Ovary (tissue), 9 donors: ENCODE data around the gene KLLN. TPM values are rescaled to one million over a fixed set of nuclear protein-coding genes. Genes with fewer than 3 reads are reported as not detected.

Experiments used
- DNase-seq, 5 donors: peaks; one replicate each; pipeline ENCODE4 v3.0.0-alpha.2; 2019 to 2020
- H3K27ac ChIP-seq, 2 donors: fragments of 200-600 bp; one replicate each; pipeline versions ENCODE4 v1.5.1 to v1.8.0; 2019 to 2022
- H3K27me3 ChIP-seq: fragments of 200-600 bp; one replicate; pipeline ENCODE4 v1.8.0; 2022
- H3K36me3 ChIP-seq: fragments of 200-600 bp; sonication (generic); one replicate; pipeline ENCODE4 v1.5.1; 2019
- H3K4me1 ChIP-seq: one replicate; pipeline ENCODE4 v1.8.1; 2013; ENCODE audit warnings: mild to moderate bottlenecking, moderate library complexity; ENCODE audit not compliant: insufficient read depth
- H3K4me3 ChIP-seq: fragments of 200-600 bp; sonication (generic); one replicate; pipeline ENCODE4 v1.5.1; 2017
- H3K9me3 ChIP-seq, 2 donors: fragments of 200-600 bp in 1 of 2; sonication (generic) in 1 of 2; one replicate each; pipeline versions ENCODE4 v1.5.1 to v1.8.1; 2013 to 2019; ENCODE audit warnings: mild to moderate bottlenecking in 1 of 2, moderate library complexity in 1 of 2
- EP300 ChIP-seq: sonication (generic); formaldehyde crosslinking; IDR thresholded peaks from one replicate; pipeline ENCODE4 v1.6.1; 2017; ENCODE audit warnings: antibody characterized with exemption
- POLR2A ChIP-seq: fragments of 450-650 bp; IDR thresholded peaks from one replicate; pipeline ENCODE4 v1.6.1; 2017; ENCODE audit warnings: antibody characterized with exemption, mild to moderate bottlenecking, moderate library complexity
- WGBS, 3 donors: extraction: QIAGEN DNeasy Blood & Tissue Kit in 1 of 3; methylation state at CpG; one replicate each; pipeline versions ENCODE4 v1.1.5 to v1.1.7; 2013 to 2017; 5-methylcytosine and 5-hydroxymethylcytosine counted together
- intact Hi-C, 4 donors: fragments of 100-400 bp; cut with DNase I; formaldehyde crosslinking; loops; one replicate each; pipeline versions ENCODE4 v1.11.0 to v1.15.1; 2022 to 2023
- polyA plus RNA-seq, 2 donors: library from polyadenylated mRNA; stranded (reverse); fragments of 200-250 nt in 1 of 2; fragments of 350-450 nt in 1 of 2; fragmentation: Illumina TruSeq in 1 of 2; extraction: RNeasy Lipid Tissue Mini Kit (QIAGEN cat#74804) in 1 of 2; gene quantifications; one replicate each; pipeline ENCODE4 v1.2.3, GENCODE V29; 2013 to 2014
- total RNA-seq, 7 donors: library from RNA; depleted of rRNA in 2 of 7; stranded (reverse); fragments of >200 nt in 2 of 7; fragmentation: NEBNext Ultra II Directional in 3 of 7; extraction: Animal tissue kit (Norgen Biotek cat#: 25700) in 3 of 7; gene quantifications; one replicate each; pipeline versions ENCODE4 v1.1.0 to v1.2.4, GENCODE V29; 2016 to 2023
- TF ChIP-seq, protein P1 (sequence below), 3 donors: fragments of 450-650 bp in 2 of 3; fragments of 200-600 bp in 1 of 3; IDR thresholded peaks; one replicate each; pipeline versions ENCODE4 v1.5.1 to v1.8.0; 2016 to 2022; ENCODE audit warnings: antibody characterized with exemption in 3 of 3, mild to moderate bottlenecking in 1 of 3
- donor health status: DM: no; HTN: no; CAD: no; lungs with moderate emphysema.
- donor health status: DM: no; HTN: no; CAD: no.
- donor health status: Bipolar disorder and iron deficiency.
- donor health status: DM: yes; HTN: yes; CAD: no.
- donor health status: DM: no; HTN: no; CAD: no.
- donor health status: DM: yes; HTN: yes; CAD: no.

The KLLN gene
- total and polyA plus RNA-seq, 9 donors = 0.22 to 2.0 (median 0.60) TPM

DNA sequence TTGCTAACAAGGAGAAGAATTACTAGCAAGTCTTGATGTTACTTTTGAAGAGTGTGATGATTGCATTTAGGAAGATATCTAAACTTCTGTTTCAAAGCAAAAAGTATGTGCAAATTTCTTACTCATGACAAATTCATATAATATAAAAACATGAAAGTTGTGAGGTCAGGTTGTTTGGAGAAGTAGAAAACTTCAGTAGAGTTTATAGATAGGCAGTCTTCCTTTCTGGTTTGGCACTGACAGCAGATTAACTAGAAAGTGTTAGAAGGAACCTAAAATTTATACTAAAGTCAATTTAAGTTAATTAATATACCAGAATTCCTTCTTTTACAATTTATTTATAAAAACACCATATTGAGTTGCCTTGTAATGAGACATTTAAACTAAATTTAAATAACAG is 17.0 kb upstream of the KLLN start:
- Histone ChIP-seq H3K4me3 (no peak overlapping the region), H3K27ac (no peak overlapping the region), H3K27me3 (no peaks in the 10 kb centered on the region), H3K36me3 (no peaks in the 10 kb centered on the region), H3K9me3 (no peaks in the 10 kb centered on the region), H3K4me1 (peaks cover 2% of the 10 kb centered on the region)
- DNase-seq = no peak
- intact Hi-C loops = no loop called here
- TF ChIP-seq EP300 = no peak
- TF ChIP-seq, protein P1, sequence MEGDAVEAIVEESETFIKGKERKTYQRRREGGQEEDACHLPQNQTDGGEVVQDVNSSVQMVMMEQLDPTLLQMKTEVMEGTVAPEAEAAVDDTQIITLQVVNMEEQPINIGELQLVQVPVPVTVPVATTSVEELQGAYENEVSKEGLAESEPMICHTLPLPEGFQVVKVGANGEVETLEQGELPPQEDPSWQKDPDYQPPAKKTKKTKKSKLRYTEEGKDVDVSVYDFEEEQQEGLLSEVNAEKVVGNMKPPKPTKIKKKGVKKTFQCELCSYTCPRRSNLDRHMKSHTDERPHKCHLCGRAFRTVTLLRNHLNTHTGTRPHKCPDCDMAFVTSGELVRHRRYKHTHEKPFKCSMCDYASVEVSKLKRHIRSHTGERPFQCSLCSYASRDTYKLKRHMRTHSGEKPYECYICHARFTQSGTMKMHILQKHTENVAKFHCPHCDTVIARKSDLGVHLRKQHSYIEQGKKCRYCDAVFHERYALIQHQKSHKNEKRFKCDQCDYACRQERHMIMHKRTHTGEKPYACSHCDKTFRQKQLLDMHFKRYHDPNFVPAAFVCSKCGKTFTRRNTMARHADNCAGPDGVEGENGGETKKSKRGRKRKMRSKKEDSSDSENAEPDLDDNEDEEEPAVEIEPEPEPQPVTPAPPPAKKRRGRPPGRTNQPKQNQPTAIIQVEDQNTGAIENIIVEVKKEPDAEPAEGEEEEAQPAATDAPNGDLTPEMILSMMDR (IDR thresholded peaks at IDR 0.05) = no peak
- TF ChIP-seq POLR2A = no peak

DNA sequence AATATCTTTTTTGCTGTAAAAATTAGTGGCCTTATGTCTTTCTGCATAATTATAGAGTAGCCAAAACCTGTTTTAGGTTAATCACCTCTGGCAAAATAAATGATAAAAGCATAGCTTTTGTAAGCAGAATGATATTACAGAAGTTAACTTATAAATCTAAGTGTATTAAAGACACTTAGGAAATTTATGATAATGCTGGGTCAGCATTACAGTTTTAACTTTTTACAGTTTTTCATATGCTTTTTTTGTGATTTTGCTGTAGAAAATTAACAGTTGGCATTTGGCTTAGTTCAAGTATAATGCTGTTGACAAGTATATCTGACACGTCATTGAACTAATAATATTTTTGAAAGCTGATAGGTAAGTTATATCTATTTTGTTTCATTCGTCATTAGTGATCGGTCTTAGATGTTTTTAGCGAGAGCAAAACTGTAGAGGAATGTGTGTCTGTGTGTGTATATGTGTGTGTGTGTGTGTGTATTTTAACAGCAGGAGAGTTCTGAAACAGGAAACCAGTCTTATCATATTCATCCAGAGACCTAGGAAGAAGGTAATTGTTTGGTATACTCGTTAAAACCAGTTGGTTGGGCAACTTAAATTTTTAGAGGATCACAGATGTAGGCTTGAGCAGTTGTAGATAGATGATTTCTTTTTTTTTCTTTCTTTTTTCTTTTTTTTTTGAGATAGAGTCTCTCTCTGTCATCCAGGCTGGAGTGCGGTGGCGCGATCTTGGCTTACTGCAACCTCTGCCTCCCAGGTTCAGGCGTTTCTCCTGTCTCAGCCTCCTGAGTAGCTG is 15.5 kb upstream of the KLLN start:
- Histone ChIP-seq H3K4me3 (no peak overlapping the region), H3K27me3 (no peaks in the 10 kb centered on the region), H3K27ac (no peak overlapping the region), H3K36me3 (no peaks in the 10 kb centered on the region), H3K9me3 (no peaks in the 10 kb centered on the region), H3K4me1 (peaks cover 2% of the 10 kb centered on the region)
- intact Hi-C loops = no loop called here
- no peak for DNase-seq
- TF ChIP-seq EP300 (no peak), POLR2A (no peak)
- TF ChIP-seq, protein P1 (IDR thresholded peaks at IDR 0.05) = no peak
- 88 to 90% (median 88%) methylated on average over 9 of the region's 9 CpGs for WGBS, 3 donors

DNA sequence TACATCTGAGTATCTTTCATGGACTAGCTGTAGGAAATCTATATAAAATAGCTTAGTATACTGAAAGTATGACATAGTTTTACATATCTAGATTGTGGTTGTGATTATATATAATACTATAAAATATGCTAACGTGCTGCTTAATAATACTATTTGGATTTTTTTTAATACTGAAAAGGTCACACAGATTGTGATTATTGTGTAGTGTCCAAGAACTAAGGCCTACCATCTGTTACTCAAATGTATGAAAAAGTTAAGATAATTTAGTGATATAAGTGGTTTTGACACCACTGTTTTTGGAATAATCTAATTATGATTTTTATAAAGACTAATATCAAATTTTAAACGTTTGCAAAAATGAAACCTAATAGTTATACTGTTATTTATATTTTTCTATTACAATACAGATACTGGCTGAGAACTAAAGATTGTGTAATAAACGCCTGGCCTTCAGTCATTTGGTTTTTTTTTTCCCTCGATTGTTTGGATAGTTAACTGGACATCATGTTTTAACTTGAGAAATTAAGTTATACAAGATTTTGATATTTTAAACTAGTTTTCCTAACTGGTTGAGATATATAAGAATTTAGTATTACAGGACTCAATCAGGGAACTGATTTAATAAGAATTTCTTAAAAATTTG is 12.7 kb upstream of the KLLN start:
- intact Hi-C loops = no loop called here
- Histone ChIP-seq H3K9me3 (no peaks in the 10 kb centered on the region), H3K4me3 (no peak overlapping the region), H3K36me3 (no peaks in the 10 kb centered on the region), H3K27ac (no peak overlapping the region), H3K4me1 (peaks cover 8% of the 10 kb centered on the region), H3K27me3 (no peaks in the 10 kb centered on the region)
- WGBS, 3 donors = 9 to 16% (median 11%) methylated on average over 4 of the region's 4 CpGs
- DNase-seq = no peak
- TF ChIP-seq POLR2A = no peak
- TF ChIP-seq, protein P1 (IDR thresholded peaks at IDR 0.05) = no peak
- TF ChIP-seq EP300 = no peak

DNA sequence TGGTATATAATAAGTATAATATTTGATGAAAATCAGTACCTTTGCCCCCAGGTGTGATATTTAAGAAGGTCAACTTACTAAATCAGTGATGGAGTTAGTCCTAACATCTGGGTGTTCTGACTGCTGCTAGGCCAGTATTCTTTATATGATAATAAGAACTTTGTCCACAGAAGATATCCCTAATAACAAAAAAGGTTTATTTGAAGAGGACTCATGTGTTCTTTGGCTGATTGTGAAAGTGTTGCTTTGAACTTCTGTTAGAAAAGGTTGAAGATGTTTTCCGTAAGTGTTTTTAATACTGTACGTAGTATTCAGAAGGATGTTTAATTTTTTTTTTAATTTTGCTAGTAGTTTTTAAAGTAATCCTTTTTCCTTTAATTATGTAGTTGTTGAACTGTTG is 10.3 kb upstream of the KLLN start:
- Histone ChIP-seq H3K27ac (no peak overlapping the region), H3K4me3 (no peak overlapping the region)
- TF ChIP-seq POLR2A = no peak
- TF ChIP-seq, protein P1 (IDR thresholded peaks at IDR 0.05) = no peak
- TF ChIP-seq EP300 = no peak

More for the DNA sequence above, 10.3 kb upstream of the KLLN start:
- no peak for DNase-seq
- H3K4me1 ChIP-seq = peaks cover 6% of the 10 kb centered on the region
- intact Hi-C loops = no loop called here
- 23 to 36% (median 34%) methylated on average over 2 of the region's 2 CpGs for WGBS, 3 donors
- no peaks in the 10 kb centered on the region for H3K36me3 ChIP-seq
- H3K27me3 ChIP-seq = no peaks in the 10 kb centered on the region
- H3K9me3 ChIP-seq = no peaks in the 10 kb centered on the region
